ENCODE data around the gene PPP1R13L.

DNA sequence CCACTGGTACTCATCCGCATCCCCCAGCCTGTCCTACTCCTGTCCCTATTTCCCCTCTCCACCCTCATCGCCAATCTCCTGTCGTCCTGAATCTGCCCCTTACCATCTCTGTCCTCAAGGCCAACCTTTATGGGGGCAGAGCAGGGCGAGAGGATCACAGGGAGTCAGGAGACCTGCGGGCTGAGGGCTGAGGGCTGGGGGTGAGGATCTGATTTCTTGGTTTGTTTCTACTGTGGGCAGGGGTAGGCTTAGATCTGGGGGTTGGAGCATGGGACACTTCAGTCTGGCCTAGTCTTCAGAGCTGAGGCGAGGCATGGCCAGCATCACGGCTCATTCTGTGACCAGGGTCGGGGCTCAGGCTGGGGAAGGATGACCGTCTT, 35.4 kb upstream of the PPP1R13L start:
- TF ChIP-seq POLR2A (IDR thresholded peaks at IDR 0.05) (no peak), CTCF (IDR thresholded peaks at IDR 0.05) (no peak)

All from uterus (tissue), 2 donors.